NCI-H446 (cell line): ENCODE results near the gene CSF2RB.

ENCODE experiments used
- DNase-seq, 2 experiments: peaks; one replicate each; lab custom pipeline; 2025; lab: John Stamatoyannopoulos, UW

CSF2RB gene

GRCh38 chr22:36891646-36892045 lies 21.8 kb upstream of the CSF2RB start:
- DNase-seq, result no peak

DNA sequence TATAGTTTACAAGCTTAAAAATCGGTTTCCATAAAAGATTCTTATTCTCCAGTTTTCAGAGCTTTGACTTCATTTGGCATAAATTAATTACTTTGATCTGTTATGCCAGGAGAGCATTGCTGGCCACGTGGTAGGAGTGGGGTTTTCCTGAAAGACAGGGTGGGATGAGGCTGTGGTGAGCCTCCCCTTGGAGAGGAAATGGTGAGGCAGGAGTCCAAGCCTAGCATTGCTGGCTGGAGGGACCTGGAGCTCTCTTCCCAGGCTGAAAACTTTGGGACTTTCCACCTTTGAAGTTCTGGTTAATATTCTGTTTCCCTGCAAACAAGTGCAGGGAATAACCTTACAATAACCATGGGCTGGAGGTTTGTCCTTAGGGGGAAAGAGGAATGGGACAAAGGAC lies 21.1 kb upstream of the CSF2RB start:
- no peak for DNase-seq

- no peak for DNase-seq
These were observed 20.2 kb upstream of the CSF2RB start for GRCh38 chr22:36893262-36893661.

- DNase-seq, result no peak
These were observed 19.2 kb upstream of the CSF2RB start for GRCh38 chr22:36894266-36894665.

DNA sequence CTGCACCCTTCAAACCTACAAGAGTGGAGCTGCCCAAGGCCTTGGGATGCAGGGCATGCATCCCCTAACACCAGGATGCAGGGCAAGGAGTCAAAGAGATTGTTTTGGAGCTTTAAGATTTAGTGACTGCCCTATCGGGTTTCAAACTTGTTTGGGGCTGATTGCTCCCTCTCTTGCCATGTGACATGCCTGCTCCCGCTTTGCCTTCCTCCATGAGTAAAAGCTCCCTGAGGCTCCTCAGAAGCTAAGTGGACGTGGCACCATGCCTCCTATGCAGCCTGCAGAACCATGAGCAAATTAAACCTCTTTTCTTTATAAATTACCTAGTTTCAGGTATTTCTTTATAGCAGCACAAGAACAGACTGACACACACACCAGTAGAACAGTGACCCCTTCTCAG lies 15.8 kb upstream of the CSF2RB start:
- no peak for DNase-seq

GRCh38 chr22:36898690-36899089 lies 14.7 kb upstream of the CSF2RB start:
- DNase-seq, result no peak

- no peak for DNase-seq
These were observed 13.9 kb upstream of the CSF2RB start for GRCh38 chr22:36899498-36899897.

DNA sequence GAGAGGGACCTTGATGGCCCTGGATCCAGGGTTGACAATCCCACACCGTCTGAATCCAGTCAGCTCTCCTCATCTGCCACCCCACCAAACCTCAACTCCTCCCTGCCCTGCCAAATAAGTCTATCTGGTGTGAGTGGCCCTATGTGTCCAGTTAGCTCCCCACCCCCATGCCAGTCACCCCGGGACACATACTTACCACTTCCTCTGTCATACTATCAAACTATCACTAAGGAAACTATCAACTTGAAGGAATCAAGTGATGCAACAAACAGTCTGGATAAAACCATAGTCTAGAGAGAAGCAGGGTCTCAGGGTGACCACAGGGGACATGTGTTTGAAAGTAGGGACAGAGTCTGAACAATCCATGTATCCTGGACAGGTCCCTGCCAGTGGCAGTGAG lies 13.2 kb upstream of the CSF2RB start:
- DNase-seq, result no peak

DNA sequence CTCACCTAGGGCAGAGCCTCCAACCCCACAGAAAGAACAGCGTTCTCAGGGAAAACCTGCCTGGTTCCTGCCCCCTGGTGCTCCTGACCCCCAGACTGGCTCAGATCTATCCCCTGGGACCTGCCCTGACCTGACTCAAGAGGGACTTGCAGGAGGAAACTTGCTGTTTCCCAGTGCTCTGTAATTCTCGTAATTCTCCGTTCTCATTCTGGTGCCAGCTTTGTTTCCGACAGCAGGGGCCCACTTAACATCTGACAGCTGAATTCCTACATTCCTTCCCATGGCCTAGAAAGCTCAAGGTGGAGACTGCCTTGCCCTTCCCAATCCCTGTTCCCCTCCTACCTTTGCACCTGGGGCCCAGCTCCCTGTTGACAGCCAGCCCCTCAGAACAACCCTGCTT lies 12.5 kb upstream of the CSF2RB start:
- no peak for DNase-seq

GRCh38 chr22:36901411-36902142 lies 11.9 kb upstream of the CSF2RB start:
- DNase-seq, result no peak

DNA sequence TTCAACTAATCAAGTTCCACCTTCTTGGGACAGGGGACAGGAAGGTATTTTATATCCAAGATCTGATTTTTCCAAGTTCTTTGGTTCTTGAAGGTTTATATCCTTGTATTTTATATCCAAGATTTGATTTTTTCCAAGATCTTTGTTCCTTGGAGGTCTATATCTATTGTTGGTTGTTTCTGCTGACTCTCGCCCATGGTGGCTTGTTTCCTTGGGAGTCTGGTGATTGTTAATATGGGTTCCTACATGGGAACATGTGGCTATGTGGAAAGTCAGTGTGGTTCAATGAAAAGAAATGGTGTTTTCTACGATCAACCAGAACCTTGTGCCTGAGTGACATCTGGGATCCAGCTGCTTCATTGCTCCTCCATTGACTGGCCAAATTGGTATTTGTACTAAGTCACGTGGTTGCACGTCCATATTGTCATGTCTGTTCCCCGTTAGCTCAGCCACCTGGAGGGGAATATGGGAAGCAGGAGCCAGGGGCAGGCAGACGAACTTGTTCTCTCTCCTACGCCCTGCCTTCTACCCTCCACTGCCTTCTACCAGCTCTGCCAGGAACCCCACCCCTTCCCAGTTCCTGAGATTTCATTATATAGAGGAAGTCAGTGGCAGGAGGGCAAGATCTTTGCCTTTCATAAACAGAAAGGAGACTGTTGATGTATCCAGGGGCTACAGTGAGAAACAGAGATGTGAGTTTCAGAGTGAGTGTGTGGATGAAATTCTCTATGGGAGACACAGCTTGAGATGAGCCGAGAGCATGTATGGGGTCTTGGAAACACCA lies 11.1 kb upstream of the CSF2RB start:
- DNase-seq, result no peak

GRCh38 chr22:36904260-36904880 lies 9.1 kb upstream of the CSF2RB start:
- no peak for DNase-seq

- DNase-seq, result no peak
These were observed 5.9 kb upstream of the CSF2RB start for GRCh38 chr22:36907253-36908195.

DNA sequence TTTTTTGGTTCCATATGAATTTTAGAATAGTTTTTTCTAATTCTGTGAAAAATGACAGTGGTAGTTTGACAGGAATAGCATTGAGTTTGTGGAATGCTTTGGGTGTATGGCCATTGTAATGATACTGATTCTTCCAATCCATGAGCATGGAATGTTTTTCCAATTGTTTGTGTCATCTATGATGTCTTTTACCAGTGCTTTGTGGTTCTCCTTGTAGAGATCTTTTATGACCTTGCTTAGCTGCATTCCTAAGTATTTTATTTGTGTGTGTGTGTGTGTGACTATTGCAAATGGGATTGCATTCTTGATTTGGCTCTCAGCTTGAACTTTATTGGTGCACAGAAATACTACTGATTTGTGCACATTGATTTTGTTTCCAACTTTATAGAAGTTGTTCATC lies 3.0 kb upstream of the CSF2RB start:
- no peak for DNase-seq

- DNase-seq, result no peak
These were observed 1.4 kb upstream of the CSF2RB start for GRCh38 chr22:36911887-36912661.

GRCh38 chr22:36912694-36913426 lies 568 bp upstream of the CSF2RB start:
- no peak for DNase-seq

GRCh38 chr22:36914390-36914752 lies 943 bp downstream of the CSF2RB start:
- no peak for DNase-seq

DNA sequence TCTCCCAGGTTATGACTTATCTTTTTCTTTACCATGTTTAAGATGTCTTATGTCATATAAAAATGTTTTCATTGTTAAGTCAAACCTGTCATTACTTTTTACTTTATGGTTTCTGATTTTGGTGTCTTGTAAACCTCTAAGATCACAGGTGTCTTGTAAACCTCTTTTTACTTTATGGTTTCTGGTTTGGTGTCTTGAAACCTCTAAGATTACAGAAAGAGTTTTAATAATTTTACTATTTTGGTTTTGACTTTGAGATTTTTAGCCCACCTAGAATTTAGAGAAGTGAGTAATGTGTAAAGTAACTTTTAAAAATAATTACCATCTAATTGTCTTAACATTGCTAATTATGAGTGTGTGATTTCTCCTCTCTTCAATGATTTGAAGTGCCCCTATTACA lies 2.6 kb downstream of the CSF2RB start:
- DNase-seq, result no peak

DNA sequence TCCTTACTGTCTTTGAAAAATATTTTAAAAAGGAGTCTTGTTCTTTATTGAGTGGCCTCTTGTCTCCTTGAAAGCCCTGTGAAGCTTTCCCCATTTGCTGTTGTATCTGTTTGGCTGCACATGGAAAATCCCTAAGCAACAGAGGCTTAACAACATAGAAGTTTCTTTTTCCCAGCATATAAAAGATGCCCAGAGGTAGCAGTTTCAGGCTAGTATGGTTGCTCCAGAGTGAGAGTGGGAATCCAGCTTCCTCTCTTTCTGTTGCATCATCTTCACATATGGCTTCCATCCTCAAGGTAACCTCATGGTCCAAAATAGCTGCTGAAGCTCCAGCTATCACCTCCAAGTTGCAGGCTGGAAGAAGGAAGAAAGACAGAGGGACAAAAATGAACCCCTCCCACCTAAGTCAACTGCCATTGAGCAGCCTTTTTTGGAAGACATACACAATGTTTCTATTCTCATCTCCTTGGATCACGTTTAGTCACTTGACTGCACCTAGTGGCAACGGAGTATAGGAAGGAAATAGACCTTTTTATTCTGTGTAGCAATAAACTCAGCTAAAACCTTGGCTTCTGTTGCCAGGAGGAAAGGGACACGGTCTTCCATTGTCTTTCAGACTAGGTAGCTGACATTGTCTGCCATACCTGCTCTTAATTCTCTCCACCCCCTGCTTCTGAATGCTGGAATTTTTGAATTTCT lies 5.3 kb downstream of the CSF2RB start:
- DNase-seq, result no peak
